ENCODE data around the gene VAV2. TPM values are rescaled to one million over a fixed set of nuclear protein-coding genes. Genes with fewer than 3 reads are reported as not detected.

VAV2 gene
- total and polyA plus RNA-seq, 9 of the 15 experiments (the other 6 are each of a cell fraction or from before 2014, with no cell fraction given) = 0.01 to 2.7 (median 1.0) TPM; not detected in 1

GRCh38 chr9:133797406-133798105 is 194.6 kb downstream of the VAV2 start:
- DNase-seq (ENCODE audit: extremely low read depth in 1 of 4, low spot score in 3 of 4) (no peak), ATAC-seq (peak; percentile 13; the same call in 2 of the 3 replicates), FAIRE-seq (no peak)
- POLR2A ChIA-PET = no interaction called here
- 4% methylated on average over 20 of the region's 22 CpGs for WGBS (ENCODE audit: insufficient coverage, low coverage, missing lambda C conversion rate)
- no peak for TF ChIP-seq MIER1 (IDR thresholded peaks at IDR 0.05; ENCODE audit: low read depth)
- no peak for TF ChIP-seq MEIS2 (IDR thresholded peaks at IDR 0.05; ENCODE audit: partially characterized antibody)
- peak; percentile 82 for TF ChIP-seq ATF3 (IDR thresholded peaks at IDR 0.05)
- TF ChIP-seq ATF3 (CRISPR knock-in tag; conservative IDR thresholded peaks at IDR 0.05) = no peak
- TF ChIP-seq JUNB (CRISPR knock-in tag; conservative IDR thresholded peaks at IDR 0.05) = peak; percentile 33; the same call in 1 of the 2 replicates
- peak; percentile 25; the same call in 1 of the 2 replicates for TF ChIP-seq USF1 (CRISPR knock-in tag; IDR thresholded peaks at IDR 0.05)
- no peak for TF ChIP-seq KAT8 (IDR thresholded peaks at IDR 0.05; ENCODE audit: low read depth)
- peak in 1 of 2 experiments; percentile 21; a peak in 2 of 4 replicates for TF ChIP-seq NRF1 (conservative IDR thresholded peaks at IDR 0.05 in 1 of 2, IDR thresholded peaks at IDR 0.05 in 1 of 2)
- TF ChIP-seq E2F6 (IDR thresholded peaks at IDR 0.05; ENCODE audit: borderline replicate concordance in 1 of 2, extremely low read depth in 1 of 2, insufficient read depth in 1 of 2, insufficient read length in 1 of 2, low read depth in 1 of 2, low read length in 1 of 2, poor library complexity in 1 of 2, severe bottlenecking in 1 of 2) = peak in 1 of 2 experiments; percentile 53
- peak; percentile 66 for TF ChIP-seq L3MBTL2 (IDR thresholded peaks at IDR 0.05)
- peak; percentile 85 for TF ChIP-seq ATF7 (IDR thresholded peaks at IDR 0.05)
- H3K36me3 ChIP-seq (ENCODE audit: control insufficient read depth, insufficient read depth, low read length) = no peaks in the 10 kb centered on the region
- in situ Hi-C loops (cut with MboI) (no loop called here), intact Hi-C loops (cut with micrococcal nuclease) (no loop called here)
- no TSS peak for BruUV-seq (replicated peaks)
- H2AFZ ChIP-seq (ENCODE audit: low read depth, low read length) = no peak overlapping the region
- no peak overlapping the region for H3K4me2 ChIP-seq (ENCODE audit: insufficient read depth, low read length)
- no peak overlapping the region for H3K4me3 ChIP-seq
- H3K9me3 ChIP-seq (replicated peaks; ENCODE audit: control insufficient read depth, insufficient read depth, low read depth, low read length) = no peaks in the 10 kb centered on the region
- CTCF ChIA-PET (ENCODE audit: low intra/inter-chr PET ratio) = interaction anchor here (0.7 kb wide), 1 partner anchor 11 kb away, joined by 3 read pairs; no protein-coding TSS in a partner anchor
- no peaks in the 10 kb centered on the region for H3K79me2 ChIP-seq (ENCODE audit: control insufficient read depth, insufficient read depth, low read length)
- peaks cover 4% of the 10 kb centered on the region for H4K20me1 ChIP-seq (replicated peaks; ENCODE audit: control insufficient read depth, insufficient read depth, low read length)
- no peaks in the 10 kb centered on the region for H3K9me1 ChIP-seq (ENCODE audit: control insufficient read depth, insufficient read depth, low read length)
- H3K27me3 ChIP-seq (ENCODE audit: control insufficient read depth in 2 of 2, insufficient read depth in 2 of 2, low read length in 2 of 2) = peaks cover 15 to 76% of the 10 kb centered on the region in 2 experiments; a peak in 4 of 5 replicates
- no peak overlapping the region for H3K27ac ChIP-seq (ENCODE audit: extremely low read depth, low read depth, low read length)
- no peak overlapping the region for H3K9ac ChIP-seq (ENCODE audit: insufficient read depth in 1 of 2, low read depth in 2 of 2, low read length in 2 of 2)
- H3K4me1 ChIP-seq (replicated peaks in 1 of 2; ENCODE audit: control insufficient read depth in 2 of 2, insufficient read depth in 2 of 2, low read length in 2 of 2) = peaks cover 0 to 18% of the 10 kb centered on the region in 2 experiments; a peak in 2 of 5 replicates

Data from K562 (cell line).